ENCODE measurements around the gene C11orf97.

DNA sequence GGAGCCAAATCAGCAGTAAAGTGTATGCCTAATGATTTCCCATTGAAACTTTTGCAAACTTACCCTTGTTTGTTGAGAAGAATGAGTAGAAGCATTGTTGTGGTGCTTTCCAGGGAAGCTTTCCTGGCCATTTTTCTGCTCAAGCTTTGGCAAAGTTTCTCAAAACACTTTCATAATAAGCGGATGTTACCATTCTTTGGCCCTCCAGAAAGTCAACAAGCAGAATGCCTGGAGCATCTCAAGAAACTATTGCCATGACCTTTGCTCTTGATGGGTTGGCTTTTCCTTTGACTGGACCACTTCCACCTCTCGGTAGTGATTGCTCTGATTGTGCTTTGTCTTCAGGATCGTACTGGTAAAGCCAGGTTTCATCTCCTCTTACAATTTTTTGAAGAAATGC, 65.6 kb downstream of the C11orf97 start:
- no peak for TF ChIP-seq POLR2AphosphoS5 (IDR thresholded peaks at IDR 0.05; ENCODE audit: low read depth, low read length)
- TF ChIP-seq SIN3A (IDR thresholded peaks at IDR 0.05; ENCODE audit: borderline replicate concordance, insufficient read depth, low read depth, low read length), result no peak
- TF ChIP-seq, protein P1, sequence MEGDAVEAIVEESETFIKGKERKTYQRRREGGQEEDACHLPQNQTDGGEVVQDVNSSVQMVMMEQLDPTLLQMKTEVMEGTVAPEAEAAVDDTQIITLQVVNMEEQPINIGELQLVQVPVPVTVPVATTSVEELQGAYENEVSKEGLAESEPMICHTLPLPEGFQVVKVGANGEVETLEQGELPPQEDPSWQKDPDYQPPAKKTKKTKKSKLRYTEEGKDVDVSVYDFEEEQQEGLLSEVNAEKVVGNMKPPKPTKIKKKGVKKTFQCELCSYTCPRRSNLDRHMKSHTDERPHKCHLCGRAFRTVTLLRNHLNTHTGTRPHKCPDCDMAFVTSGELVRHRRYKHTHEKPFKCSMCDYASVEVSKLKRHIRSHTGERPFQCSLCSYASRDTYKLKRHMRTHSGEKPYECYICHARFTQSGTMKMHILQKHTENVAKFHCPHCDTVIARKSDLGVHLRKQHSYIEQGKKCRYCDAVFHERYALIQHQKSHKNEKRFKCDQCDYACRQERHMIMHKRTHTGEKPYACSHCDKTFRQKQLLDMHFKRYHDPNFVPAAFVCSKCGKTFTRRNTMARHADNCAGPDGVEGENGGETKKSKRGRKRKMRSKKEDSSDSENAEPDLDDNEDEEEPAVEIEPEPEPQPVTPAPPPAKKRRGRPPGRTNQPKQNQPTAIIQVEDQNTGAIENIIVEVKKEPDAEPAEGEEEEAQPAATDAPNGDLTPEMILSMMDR (IDR thresholded peaks at IDR 0.05), result no peak
- TF ChIP-seq, protein P2, sequence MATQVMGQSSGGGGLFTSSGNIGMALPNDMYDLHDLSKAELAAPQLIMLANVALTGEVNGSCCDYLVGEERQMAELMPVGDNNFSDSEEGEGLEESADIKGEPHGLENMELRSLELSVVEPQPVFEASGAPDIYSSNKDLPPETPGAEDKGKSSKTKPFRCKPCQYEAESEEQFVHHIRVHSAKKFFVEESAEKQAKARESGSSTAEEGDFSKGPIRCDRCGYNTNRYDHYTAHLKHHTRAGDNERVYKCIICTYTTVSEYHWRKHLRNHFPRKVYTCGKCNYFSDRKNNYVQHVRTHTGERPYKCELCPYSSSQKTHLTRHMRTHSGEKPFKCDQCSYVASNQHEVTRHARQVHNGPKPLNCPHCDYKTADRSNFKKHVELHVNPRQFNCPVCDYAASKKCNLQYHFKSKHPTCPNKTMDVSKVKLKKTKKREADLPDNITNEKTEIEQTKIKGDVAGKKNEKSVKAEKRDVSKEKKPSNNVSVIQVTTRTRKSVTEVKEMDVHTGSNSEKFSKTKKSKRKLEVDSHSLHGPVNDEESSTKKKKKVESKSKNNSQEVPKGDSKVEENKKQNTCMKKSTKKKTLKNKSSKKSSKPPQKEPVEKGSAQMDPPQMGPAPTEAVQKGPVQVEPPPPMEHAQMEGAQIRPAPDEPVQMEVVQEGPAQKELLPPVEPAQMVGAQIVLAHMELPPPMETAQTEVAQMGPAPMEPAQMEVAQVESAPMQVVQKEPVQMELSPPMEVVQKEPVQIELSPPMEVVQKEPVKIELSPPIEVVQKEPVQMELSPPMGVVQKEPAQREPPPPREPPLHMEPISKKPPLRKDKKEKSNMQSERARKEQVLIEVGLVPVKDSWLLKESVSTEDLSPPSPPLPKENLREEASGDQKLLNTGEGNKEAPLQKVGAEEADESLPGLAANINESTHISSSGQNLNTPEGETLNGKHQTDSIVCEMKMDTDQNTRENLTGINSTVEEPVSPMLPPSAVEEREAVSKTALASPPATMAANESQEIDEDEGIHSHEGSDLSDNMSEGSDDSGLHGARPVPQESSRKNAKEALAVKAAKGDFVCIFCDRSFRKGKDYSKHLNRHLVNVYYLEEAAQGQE (IDR thresholded peaks at IDR 0.05; ENCODE audit: insufficient read depth in 1 of 2, low read depth in 2 of 2, low read length in 1 of 2), result no peak
- no peak for TF ChIP-seq TCF7L2 (IDR thresholded peaks at IDR 0.05; ENCODE audit: low read depth, low read length)
